Stimulated activated CD4-positive, alpha-beta T cell treated with anti-CD3 and anti-CD28 coated beads, Interleukin-4, amount 100 ng/mL, for 24 hours (primary cell): Measurements from ENCODE around the gene CITED1.

Experiments used
- DNase-seq: peaks from one replicate; pipeline ENCODE4 v3.0.0-alpha.2; 2020

The CITED1 gene

DNA sequence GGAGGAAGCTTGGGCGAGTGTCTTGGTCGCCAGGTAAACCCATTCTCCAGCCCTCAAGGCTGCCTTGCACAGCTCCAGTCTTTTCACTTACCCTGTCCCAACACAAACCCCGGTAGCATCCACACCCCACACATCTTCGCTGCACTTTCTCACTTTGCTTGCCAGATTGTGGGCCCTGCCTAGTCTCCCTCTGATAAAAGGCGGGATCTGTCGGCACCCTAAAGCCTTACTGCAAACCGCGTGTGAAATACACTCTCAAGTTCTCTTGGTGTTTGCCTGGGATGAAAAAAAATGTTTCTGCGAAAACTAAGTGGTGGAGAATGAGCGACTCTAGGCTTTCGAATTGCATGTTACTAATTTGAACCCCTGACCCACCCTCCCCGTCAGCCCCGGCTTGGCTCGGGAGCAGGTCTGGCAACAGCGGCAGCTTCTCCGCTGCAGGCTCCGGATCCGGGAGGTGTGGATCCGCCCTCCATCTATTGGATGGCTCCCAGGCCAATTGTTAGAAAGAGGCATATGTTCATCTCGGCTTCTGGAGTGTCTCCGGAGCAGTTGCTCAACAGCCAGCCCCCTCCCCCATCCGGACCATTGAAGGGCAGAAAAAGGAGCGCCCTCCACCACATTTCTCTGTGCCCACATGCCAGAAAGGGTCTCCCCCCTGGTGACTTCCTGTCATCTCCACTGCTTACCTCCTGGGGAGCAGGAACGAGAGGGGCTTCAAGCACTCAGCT, 3.0 kb upstream of the CITED1 start:
- peak; percentile 30 for DNase-seq

DNA sequence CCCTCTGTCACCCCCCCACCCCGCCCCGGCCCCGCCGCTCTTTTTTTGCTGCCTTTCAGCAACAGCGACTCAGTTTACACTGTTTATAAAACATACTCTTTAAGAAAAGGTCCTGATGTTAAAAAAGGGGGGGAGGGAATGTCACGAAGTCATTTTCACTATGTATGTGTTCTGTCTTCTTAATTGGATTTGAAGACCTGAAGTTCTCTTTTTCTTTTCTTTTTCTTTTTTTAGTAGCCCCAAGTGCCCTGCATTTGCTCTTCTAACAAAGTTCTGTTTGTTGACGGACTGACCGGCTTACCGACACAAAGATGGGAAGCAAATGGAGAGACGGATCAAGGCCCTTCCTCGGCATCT, 2.5 kb upstream of the CITED1 start:
- DNase-seq, result no peak

DNA sequence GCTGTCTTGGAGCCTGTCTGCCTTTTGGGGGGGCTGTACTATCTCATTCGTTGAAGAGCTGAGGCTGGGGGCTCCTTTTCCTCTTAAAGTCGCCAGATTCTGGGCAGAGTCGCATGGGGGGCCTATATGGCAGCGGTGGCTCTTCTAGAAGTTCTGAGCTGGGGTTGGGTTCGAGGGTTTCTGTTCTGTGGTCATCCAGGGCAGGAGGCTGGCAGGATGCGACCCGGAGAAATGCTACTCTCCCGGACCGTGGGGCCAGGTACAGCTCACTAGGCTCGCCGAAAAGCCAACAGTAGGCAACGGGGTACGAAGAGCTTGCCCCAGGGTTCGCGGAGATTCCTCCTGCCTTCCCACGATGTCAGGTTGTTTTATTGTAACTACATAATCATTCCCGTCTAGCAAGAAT, 1.9 kb upstream of the CITED1 start:
- DNase-seq, result no peak

- DNase-seq, result peak; percentile 13
These were observed 1.3 kb upstream of the CITED1 start for GRCh38 chrX:72306851-72307645.

DNA sequence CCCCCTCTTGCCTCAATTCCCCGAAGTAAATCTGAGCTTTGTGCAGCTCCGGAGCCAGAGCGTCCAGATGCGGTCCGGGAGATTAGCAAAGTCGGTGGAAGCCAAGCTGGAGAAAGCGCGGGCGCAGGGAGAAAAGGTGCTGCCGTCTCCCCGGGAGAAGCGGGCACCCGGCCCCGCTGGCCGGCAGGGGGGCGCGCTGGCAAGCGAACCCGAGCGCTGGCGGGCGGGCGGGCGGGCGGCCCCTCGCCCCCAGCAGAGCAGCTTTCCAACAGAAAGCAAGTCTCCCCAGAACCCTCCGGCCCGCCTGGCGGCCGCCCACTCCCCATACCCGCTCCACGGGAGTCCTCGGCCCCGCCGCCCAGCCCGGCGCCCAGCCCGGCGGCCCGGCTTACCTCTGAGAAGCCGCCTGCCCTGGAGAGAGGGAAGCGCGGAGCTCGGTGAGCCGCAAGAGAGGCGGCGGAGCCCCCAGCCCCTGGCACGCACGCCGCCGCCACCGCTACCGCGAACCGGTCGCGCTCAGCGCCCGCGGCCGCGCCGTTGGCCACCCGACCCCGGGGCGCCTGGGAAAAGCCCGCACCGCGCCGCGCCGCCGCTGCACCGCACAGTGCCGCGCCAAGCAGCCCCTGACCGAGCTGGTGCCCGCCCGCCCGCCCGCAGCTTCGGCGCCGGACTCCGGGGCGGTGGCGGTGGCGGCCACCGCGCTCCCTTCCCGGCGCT, 529 bp upstream of the CITED1 start:
- no peak for DNase-seq

DNA sequence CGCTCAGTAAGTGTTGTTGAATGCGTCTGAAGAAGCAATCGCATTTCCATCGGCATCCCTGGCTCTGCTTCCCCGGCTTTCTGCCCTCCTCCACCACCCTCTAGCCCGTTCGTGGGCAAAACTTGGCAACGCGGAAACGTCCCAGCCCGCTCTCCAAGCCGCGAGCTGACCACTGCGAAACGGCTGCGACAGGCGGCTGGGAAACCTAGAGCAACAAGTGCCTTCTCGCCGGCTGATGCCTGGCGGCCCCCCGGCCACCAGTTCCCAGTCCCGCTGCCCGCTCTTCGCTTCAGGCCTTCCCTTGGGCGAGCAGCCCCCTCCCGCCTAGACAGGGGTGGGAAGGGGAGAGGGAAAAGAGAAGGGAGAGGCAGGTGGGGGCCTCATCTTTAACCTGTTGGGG, 837 bp downstream of the CITED1 start:
- DNase-seq, result no peak

DNA sequence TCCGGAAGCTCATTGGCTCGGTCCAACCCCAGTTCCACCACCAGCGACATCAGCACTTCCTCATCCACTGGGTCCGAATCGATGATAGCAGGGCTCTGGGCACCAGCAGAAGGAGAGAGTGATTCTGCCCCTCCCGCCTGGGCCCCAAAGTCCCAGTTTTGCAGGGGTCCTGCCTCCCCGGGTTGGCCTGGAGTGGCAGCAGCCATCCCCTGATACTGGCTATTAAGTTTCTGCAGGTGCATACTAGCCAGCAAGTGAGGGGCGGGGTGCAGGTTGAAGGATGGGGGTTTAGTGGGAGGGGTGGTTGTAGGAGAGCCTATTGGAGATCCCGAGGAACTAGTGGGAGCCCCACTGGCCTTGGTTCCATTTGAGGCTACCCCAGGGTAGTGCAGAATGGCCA, 3.9 kb downstream of the CITED1 start:
- no peak for DNase-seq

GRCh38 chrX:72299891-72300630, 5.7 kb downstream of the CITED1 start:
- no peak for DNase-seq

- no peak for DNase-seq
These were observed 7.6 kb downstream of the CITED1 start for GRCh38 chrX:72297953-72298730.

DNA sequence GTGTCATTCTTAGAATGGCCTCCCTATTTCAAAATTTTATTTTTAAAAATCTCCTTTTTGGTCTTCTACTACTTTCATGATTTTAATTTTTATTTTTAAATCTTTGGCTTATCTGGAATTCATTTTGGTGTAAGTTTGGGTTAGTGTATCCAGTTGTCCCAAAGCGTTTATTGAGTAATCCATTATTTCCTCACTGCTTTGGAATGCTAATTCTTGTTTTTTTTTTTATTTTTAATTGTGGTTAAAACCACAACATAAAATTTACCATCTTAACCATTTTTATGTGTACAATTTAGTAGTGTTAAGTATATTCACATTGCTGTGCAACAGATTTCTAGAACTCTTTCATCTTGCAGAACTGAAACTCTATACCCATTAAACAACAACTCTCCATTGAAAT, 8.7 kb downstream of the CITED1 start:
- no peak for DNase-seq

GRCh38 chrX:72295745-72296144, 10.0 kb downstream of the CITED1 start:
- DNase-seq, result no peak

- DNase-seq, result no peak
These were observed 11.2 kb downstream of the CITED1 start for GRCh38 chrX:72294497-72294896.

DNA sequence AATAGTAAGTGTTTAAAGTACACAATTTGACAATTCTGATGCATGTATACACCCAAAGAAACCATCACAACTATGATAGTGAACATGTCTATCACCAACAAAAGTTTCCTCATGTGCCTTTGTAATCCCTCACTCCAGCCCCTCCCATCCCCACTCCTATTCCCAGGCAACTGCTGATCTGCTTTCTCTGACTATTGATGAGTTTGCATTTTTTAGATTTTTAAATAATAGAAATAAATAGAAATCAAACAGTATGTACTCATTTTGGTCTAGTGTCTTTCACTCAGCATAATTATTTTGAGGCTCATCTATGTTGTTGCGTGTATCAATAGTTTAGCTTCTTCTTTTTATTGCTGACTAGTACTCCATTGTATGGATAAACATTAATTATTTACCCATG, 23.4 kb downstream of the CITED1 start:
- DNase-seq, result no peak

GRCh38 chrX:72280321-72280845, 25.3 kb downstream of the CITED1 start:
- DNase-seq, result no peak

DNA sequence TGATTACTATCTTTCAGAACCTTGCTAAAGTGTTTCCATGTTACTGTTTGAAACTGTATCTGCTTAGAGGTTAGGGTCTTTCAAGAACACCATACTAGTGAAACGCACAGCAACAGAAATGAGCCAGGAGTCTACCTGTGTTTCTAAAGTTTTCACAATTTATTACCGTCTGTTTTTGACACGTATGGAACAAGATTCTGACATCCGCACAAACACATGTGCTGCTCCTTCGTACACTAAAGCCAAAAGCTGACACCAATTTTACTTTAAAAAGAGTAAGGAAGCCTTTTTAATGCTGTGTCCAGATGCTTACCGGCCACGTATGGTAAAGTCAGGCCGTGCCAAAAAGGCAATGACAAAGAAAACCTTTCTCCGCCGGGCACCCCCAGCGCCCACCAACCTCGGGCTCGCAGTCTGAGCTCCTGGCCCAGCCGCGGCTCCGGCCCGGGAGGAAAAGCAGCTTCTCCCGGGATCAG, 29.2 kb downstream of the CITED1 start:
- DNase-seq, result no peak

GRCh38 chrX:72274526-72274925, 31.2 kb downstream of the CITED1 start:
- no peak for DNase-seq

DNA sequence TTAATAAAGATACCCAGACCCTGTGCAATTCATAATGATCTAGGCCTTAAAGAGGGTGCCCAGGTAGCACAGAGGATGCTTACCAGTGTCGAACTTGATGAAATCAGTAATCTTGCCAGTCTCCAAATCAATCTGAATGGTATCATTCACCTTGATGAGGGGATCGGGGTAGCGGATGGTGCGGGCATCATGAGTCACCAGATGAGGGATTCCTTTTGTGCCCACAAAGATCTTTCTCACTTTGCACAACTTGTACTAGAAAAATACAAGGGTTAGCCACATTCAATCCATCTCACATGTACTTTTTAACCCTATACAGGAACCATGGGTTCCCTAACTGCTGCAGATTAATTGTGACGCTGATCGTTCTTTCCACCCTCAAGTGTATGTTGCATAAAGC, 32.0 kb downstream of the CITED1 start:
- no peak for DNase-seq

DNA sequence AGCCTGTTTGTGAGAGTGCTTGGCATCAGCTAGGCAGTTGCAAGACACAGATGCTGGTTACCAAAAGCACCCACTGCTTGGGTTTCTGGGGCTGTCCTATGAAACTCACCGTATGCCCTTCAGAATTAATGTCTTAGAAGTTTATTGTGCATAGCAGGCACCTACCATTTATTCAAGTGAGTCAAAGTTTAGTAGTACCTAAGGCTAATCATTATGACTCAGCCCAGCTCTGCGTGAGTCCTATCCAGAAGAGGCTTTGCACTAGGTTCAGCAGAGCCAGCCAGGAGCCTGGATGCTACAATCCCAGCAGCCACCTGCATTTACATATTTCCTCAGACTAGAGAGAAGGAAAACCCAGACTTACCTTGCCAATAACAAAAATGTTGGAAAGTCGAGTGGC, 32.8 kb downstream of the CITED1 start:
- peak; percentile 13 for DNase-seq

DNA sequence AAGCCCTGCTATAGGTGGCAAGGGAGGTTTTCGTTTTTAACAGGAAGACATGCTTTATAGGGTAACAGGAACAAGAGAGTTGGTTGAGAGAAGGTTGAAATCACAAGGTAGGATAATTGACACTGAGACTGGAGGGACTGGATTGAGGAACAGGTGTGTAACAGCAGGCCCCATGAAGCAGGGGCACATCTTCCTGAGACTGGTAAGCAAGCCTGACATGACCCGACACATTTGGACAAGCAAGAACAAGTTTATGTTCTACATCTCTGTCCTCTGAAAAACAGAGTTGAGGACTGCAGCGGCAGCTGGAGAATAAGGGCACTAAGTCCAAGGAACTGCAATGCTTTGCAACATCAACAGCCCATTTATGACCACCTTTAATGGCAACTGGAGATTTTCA, 33.9 kb downstream of the CITED1 start:
- no peak for DNase-seq

DNA sequence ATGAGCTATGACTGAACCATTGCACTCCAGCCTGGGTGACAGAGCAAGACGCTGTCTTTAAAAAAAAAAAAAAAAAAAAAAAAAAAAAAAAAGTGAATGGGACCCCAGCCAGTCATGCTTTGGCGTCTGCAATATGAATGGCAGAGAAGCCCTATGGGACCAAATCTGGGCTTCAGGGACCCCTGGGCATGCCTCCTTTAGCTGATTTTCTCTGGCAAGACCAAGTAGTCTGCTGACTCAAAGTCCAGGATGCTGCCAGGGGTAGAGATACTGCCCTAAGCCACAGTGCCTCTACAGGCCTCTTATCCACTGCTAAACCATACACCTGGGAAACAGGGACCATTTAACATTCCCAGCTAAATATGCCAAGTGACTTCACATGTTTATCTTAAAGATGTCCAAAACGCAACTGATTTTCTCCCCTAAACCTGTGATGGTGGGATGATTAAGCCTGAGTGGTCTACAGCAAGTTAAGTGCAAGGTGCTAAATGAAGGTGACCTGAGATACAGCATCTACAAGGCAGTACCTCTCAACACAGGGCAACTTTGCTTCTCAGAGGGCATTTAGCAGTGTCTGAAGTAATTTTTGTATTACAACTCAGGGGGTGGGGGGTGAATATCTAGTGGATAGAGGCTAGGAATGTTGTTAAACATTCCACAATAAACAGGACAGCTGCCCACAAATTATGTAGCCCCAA, 34.5 kb downstream of the CITED1 start:
- no peak for DNase-seq

DNA sequence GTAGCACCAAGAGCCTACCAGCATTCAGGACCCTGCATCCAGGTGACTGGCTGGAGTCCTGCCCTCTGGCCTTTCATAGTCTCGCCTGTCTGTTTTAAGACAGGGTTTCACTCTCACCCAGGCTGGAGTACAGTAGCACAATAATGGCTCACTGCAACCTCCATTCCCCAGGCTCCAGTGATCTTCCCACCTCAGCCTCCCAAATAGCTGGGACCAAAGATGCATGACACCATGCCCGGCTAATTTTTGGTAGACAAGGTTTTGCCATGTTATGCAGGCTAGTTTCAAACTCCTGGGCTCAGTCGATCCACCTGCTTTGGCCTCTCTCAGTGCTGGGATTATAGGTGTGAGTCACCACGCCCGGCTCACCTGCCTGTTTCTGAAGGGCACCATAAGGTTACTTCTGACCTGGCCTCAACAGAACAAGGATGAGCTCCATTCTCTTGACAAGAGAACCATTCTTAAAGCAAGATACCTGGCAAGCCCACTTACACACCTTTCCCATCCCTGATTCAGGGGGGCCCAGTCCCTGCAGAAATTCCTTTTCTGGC, 35.3 kb downstream of the CITED1 start:
- no peak for DNase-seq
